HepG2 (cell line): ENCODE results near the gene MMP25. TPM values are rescaled to one million over a fixed set of nuclear protein-coding genes. Genes with fewer than 3 reads are reported as not detected.

Experiments
- HIVEP1 ChIP-seq: sonication (generic); formaldehyde crosslinking; IDR thresholded peaks from 2 replicates; pipeline ENCODE4 v1.4.0; 2020; ENCODE audit warnings: mild to moderate bottlenecking, missing genetic modification reagents
- KLF11 ChIP-seq: IDR thresholded peaks from 2 replicates; pipeline ENCODE4 v1.6.1; 2016; ENCODE audit warnings: missing compliant biosample characterization
- MLLT10 ChIP-seq: sonication (generic); formaldehyde crosslinking; IDR thresholded peaks from 2 replicates; pipeline ENCODE4 v1.4.0; 2020; ENCODE audit warnings: missing genetic modification reagents
- MTF1 ChIP-seq: sonication (generic); formaldehyde crosslinking; IDR thresholded peaks from 2 replicates; pipeline ENCODE4 v1.5.0; 2020; ENCODE audit warnings: missing genetic modification reagents
- MXI1 ChIP-seq: IDR thresholded peaks from 3 replicates; pipeline ENCODE4 v1.6.1; 2012; ENCODE audit warnings: low read depth, low read length, inconsistent platforms, borderline replicate concordance
- PHF8 ChIP-seq: sonication (generic); formaldehyde crosslinking; IDR thresholded peaks from 2 replicates; pipeline ENCODE4 v1.5.0; 2020; ENCODE audit warnings: missing genetic modification reagents
- POLR2AphosphoS5 ChIP-seq: IDR thresholded peaks from 2 replicates; pipeline ENCODE4 v1.6.1; 2012; ENCODE audit warnings: low read depth, low read length
- SIX4 ChIP-seq: sonication (generic); formaldehyde crosslinking; IDR thresholded peaks from 2 replicates; pipeline ENCODE4 v1.4.0; 2020; ENCODE audit warnings: missing genetic modification reagents
- ZFX ChIP-seq: sonication (generic); formaldehyde crosslinking; IDR thresholded peaks from 2 replicates; pipeline ENCODE4 v1.4.0; 2020; ENCODE audit warnings: mild to moderate bottlenecking, low read depth, missing genetic modification reagents, moderate library complexity
- ZNF326 ChIP-seq: sonication (generic); formaldehyde crosslinking; IDR thresholded peaks from 2 replicates; pipeline ENCODE4 v1.4.0; 2020; ENCODE audit warnings: missing genetic modification reagents, borderline replicate concordance
- ZNF34 ChIP-seq: sonication (generic); formaldehyde crosslinking; IDR thresholded peaks from 2 replicates; pipeline ENCODE4 v1.4.0; 2020; ENCODE audit warnings: mild to moderate bottlenecking, missing genetic modification reagents, borderline replicate concordance
- ZNF672 ChIP-seq: sonication (generic); formaldehyde crosslinking; IDR thresholded peaks from 2 replicates; pipeline ENCODE4 v1.8.1; 2022; ENCODE audit warnings: missing genetic modification reagents
- ZNF720 ChIP-seq: sonication (generic); formaldehyde crosslinking; IDR thresholded peaks from 2 replicates; pipeline ENCODE4 v1.4.0; 2020; ENCODE audit warnings: missing genetic modification reagents
- polyA plus RNA-seq, 8 experiments: library from polyadenylated mRNA; depleted of rRNA in 3 of 8; stranded (reverse) in 7 of 8; unstranded in 1 of 8; fragments of >200 nt; fragmentation: Illumina TruSeq in 4 of 8; extraction: Trizol in 4 of 8; gene quantifications; 2 replicates each; pipeline versions ENCODE4 v1.2.1 to v1.2.3, GENCODE V29; 2011 to 2016; ENCODE audit warnings: low read depth in 4 of 8, missing spikeins in 1 of 8, mixed read lengths in 1 of 8; ENCODE audit not compliant: insufficient read depth in 1 of 8
- total RNA-seq, 5 experiments: library from RNA; depleted of rRNA; stranded (reverse); fragments of >200 nt; fragmentation: Illumina TruSeq; extraction: Trizol; gene quantifications; 2 replicates each; pipeline ENCODE4 v1.2.3, GENCODE V29; 2016; ENCODE audit warnings: low read depth in 1 of 5
- TF ChIP-seq, protein P1 (sequence below): sonication (generic); formaldehyde crosslinking; IDR thresholded peaks from 2 replicates; pipeline ENCODE4 v1.4.0; 2020; ENCODE audit warnings: missing genetic modification reagents
- TF ChIP-seq, protein P2 (sequence below): sonication (generic); formaldehyde crosslinking; IDR thresholded peaks from 2 replicates; pipeline ENCODE4 v1.5.0; 2020; ENCODE audit warnings: missing genetic modification reagents, mild to moderate bottlenecking, borderline replicate concordance
- TF ChIP-seq, protein P3 (sequence below): IDR thresholded peaks from 2 replicates; pipeline ENCODE4 v1.6.1; 2016; ENCODE audit warnings: low read depth, missing genetic modification reagents, missing compliant biosample characterization
- TF ChIP-seq, protein P4 (sequence below): sonication (generic); formaldehyde crosslinking; IDR thresholded peaks from 2 replicates; pipeline ENCODE4 v1.5.0; 2020; ENCODE audit warnings: missing genetic modification reagents
- TF ChIP-seq, protein P5 (sequence below): sonication (generic); formaldehyde crosslinking; IDR thresholded peaks from 2 replicates; pipeline ENCODE4 v1.8.1; 2022; ENCODE audit warnings: mild to moderate bottlenecking, missing genetic modification reagents
- TF ChIP-seq, protein P6 (sequence below): sonication (generic); formaldehyde crosslinking; IDR thresholded peaks from 2 replicates; pipeline ENCODE4 v1.8.0; 2022; ENCODE audit warnings: low read depth, missing genetic modification reagents
- TF ChIP-seq, protein P7 (sequence below): sonication (generic); formaldehyde crosslinking; IDR thresholded peaks from 2 replicates; pipeline ENCODE4 v1.5.0; 2020; ENCODE audit warnings: mild to moderate bottlenecking, low read depth, missing genetic modification reagents, borderline replicate concordance

The MMP25 gene
- total and polyA plus RNA-seq, 2 of the 13 experiments (the other 11 are each of a cell fraction or from before 2014, with no cell fraction given), result 0.04 to 0.08 TPM

DNA sequence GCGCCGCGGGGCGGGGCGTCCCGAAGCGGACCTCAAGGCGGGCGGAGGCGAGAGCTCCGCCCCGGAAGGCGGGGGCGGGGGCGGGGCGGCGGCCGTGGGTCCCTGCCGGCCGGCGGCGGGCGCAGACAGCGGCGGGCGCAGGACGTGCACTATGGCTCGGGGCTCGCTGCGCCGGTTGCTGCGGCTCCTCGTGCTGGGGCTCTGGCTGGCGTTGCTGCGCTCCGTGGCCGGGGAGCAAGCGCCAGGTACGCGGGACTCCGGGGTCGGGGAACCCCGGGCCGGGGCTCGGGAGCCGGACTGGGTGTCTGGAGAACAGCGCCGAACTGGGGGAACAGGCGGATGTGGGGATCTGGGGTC lies 26.1 kb upstream of the MMP25 start, which contains the start of gene TNFRSF12A (continued):
- TF ChIP-seq KLF11 (CRISPR knock-in tag) (no peak), ZFX (CRISPR knock-in tag) (peak; percentile 4; the same call in 1 of the 2 replicates), ZNF34 (0 out of 2 replicates have a peak, but pooled peaks have one; percentile 39), MXI1 (peak; percentile 60; the same call in 1 of the 3 replicates), POLR2AphosphoS5 (peak; percentile 40; the same call in 1 of the 2 replicates), HIVEP1 (no peak), ZNF326 (CRISPR knock-in tag) (no peak), ZNF672 (CRISPR knock-in tag) (no peak), MTF1 (0 out of 2 replicates have a peak, but pooled peaks have one; percentile 13), ZNF720 (CRISPR knock-in tag) (no peak), PHF8 (CRISPR knock-in tag) (peak; percentile 54), MLLT10 (CRISPR knock-in tag) (no peak), SIX4 (CRISPR knock-in tag) (no peak)
- TF ChIP-seq, protein P1, sequence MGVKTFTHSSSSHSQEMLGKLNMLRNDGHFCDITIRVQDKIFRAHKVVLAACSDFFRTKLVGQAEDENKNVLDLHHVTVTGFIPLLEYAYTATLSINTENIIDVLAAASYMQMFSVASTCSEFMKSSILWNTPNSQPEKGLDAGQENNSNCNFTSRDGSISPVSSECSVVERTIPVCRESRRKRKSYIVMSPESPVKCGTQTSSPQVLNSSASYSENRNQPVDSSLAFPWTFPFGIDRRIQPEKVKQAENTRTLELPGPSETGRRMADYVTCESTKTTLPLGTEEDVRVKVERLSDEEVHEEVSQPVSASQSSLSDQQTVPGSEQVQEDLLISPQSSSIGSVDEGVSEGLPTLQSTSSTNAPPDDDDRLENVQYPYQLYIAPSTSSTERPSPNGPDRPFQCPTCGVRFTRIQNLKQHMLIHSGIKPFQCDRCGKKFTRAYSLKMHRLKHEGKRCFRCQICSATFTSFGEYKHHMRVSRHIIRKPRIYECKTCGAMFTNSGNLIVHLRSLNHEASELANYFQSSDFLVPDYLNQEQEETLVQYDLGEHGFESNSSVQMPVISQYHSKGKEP (CRISPR knock-in tag), result peak; percentile 65; the same call in 1 of the 2 replicates
- TF ChIP-seq, protein P2, sequence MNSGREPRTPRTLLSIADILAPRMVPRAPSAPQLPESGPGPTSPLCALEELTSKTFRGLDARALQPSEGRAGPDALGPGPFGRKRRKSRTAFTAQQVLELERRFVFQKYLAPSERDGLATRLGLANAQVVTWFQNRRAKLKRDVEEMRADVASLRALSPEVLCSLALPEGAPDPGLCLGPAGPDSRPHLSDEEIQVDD, result no peak
- TF ChIP-seq, protein P3, sequence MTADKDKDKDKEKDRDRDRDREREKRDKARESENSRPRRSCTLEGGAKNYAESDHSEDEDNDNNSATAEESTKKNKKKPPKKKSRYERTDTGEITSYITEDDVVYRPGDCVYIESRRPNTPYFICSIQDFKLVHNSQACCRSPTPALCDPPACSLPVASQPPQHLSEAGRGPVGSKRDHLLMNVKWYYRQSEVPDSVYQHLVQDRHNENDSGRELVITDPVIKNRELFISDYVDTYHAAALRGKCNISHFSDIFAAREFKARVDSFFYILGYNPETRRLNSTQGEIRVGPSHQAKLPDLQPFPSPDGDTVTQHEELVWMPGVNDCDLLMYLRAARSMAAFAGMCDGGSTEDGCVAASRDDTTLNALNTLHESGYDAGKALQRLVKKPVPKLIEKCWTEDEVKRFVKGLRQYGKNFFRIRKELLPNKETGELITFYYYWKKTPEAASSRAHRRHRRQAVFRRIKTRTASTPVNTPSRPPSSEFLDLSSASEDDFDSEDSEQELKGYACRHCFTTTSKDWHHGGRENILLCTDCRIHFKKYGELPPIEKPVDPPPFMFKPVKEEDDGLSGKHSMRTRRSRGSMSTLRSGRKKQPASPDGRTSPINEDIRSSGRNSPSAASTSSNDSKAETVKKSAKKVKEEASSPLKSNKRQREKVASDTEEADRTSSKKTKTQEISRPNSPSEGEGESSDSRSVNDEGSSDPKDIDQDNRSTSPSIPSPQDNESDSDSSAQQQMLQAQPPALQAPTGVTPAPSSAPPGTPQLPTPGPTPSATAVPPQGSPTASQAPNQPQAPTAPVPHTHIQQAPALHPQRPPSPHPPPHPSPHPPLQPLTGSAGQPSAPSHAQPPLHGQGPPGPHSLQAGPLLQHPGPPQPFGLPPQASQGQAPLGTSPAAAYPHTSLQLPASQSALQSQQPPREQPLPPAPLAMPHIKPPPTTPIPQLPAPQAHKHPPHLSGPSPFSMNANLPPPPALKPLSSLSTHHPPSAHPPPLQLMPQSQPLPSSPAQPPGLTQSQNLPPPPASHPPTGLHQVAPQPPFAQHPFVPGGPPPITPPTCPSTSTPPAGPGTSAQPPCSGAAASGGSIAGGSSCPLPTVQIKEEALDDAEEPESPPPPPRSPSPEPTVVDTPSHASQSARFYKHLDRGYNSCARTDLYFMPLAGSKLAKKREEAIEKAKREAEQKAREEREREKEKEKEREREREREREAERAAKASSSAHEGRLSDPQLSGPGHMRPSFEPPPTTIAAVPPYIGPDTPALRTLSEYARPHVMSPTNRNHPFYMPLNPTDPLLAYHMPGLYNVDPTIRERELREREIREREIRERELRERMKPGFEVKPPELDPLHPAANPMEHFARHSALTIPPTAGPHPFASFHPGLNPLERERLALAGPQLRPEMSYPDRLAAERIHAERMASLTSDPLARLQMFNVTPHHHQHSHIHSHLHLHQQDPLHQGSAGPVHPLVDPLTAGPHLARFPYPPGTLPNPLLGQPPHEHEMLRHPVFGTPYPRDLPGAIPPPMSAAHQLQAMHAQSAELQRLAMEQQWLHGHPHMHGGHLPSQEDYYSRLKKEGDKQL (CRISPR knock-in tag), result no peak
- TF ChIP-seq, protein P4, sequence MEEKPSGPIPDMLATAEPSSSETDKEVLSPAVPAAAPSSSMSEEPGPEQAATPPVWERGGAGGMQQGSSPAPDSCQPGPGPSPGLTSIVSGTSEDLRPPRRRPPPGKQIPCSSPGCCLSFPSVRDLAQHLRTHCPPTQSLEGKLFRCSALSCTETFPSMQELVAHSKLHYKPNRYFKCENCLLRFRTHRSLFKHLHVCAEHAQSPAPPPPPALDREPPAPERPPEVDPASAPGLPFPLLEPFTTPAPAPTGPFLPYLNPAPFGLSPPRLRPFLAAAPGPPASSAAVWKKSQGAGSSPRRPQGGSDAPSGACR (CRISPR knock-in tag), result peak; percentile 88; the same call in 1 of the 2 replicates
- TF ChIP-seq, protein P5, sequence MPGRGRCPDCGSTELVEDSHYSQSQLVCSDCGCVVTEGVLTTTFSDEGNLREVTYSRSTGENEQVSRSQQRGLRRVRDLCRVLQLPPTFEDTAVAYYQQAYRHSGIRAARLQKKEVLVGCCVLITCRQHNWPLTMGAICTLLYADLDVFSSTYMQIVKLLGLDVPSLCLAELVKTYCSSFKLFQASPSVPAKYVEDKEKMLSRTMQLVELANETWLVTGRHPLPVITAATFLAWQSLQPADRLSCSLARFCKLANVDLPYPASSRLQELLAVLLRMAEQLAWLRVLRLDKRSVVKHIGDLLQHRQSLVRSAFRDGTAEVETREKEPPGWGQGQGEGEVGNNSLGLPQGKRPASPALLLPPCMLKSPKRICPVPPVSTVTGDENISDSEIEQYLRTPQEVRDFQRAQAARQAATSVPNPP (CRISPR knock-in tag), result no peak
- TF ChIP-seq, protein P6, sequence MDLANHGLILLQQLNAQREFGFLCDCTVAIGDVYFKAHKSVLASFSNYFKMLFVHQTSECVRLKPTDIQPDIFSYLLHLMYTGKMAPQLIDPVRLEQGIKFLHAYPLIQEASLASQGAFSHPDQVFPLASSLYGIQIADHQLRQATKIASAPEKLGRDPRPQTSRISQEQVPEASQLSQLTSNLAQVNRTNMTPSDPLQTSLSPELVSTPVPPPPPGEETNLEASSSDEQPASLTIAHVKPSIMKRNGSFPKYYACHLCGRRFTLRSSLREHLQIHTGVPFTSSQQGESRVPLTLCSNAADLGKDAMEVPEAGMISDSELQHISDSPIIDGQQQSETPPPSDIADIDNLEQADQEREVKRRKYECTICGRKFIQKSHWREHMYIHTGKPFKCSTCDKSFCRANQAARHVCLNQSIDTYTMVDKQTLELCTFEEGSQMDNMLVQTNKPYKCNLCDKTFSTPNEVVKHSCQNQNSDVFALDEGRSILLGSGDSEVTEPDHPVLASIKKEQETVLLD (CRISPR knock-in tag), result no peak
- TF ChIP-seq, protein P7, sequence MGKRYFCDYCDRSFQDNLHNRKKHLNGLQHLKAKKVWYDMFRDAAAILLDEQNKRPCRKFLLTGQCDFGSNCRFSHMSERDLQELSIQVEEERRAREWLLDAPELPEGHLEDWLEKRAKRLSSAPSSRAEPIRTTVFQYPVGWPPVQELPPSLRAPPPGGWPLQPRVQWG, result 0 out of 2 replicates have a peak, but pooled peaks have one; percentile 74
